ENCODE data around the gene MED13L.

- TF ChIP-seq BHLHE40 (IDR thresholded peaks at IDR 0.05; ENCODE audit: borderline replicate concordance) (no peak), ELF4 (IDR thresholded peaks at IDR 0.05) (no peak), ZNF384 (IDR thresholded peaks at IDR 0.05) (no peak), FOXK2 (IDR thresholded peaks at IDR 0.05) (no peak), LEF1 (IDR thresholded peaks at IDR 0.05; ENCODE audit: borderline replicate concordance) (no peak), NFRKB (IDR thresholded peaks at IDR 0.05) (no peak), FOXA1 (IDR thresholded peaks at IDR 0.05) (no peak), SUZ12 (IDR thresholded peaks at IDR 0.05) (no peak), PKNOX1 (IDR thresholded peaks at IDR 0.05) (no peak), ARNT (IDR thresholded peaks at IDR 0.05) (no peak), FOXM1 (IDR thresholded peaks at IDR 0.05; ENCODE audit: borderline replicate concordance) (no peak), SP1 (IDR thresholded peaks at IDR 0.05) (no peak)
Measured at GRCh38 chr12:116135209-116135930, 142.1 kb downstream of the MED13L start.

Measured in HEK293T (cell line).